ENCODE measurements around the gene ATP10D.

DNA sequence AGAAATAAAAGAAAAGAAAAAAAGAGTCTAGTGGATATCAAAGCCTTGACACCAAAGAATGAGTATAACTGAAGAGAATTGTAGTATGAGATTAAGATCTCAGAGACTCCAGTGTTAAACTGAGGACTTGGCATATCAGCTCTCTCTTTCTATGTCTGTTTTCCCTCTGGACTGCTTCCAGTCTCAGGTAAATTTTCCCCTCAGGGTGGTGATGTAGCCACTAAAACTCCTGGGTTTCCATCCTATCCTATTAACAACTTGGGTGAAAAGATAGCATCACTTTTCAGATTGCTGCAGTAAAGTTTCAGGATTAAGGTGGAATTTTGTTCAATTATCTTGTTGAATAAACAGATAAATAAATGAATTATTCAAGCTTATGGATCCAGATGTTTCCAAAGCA is 85.7 kb downstream of the ATP10D start:
- TF ChIP-seq POLR2A (IDR thresholded peaks at IDR 0.05) (no peak), POLR2AphosphoS5 (IDR thresholded peaks at IDR 0.05) (no peak), EP300 (IDR thresholded peaks at IDR 0.05) (no peak)
- TF ChIP-seq, protein P1, sequence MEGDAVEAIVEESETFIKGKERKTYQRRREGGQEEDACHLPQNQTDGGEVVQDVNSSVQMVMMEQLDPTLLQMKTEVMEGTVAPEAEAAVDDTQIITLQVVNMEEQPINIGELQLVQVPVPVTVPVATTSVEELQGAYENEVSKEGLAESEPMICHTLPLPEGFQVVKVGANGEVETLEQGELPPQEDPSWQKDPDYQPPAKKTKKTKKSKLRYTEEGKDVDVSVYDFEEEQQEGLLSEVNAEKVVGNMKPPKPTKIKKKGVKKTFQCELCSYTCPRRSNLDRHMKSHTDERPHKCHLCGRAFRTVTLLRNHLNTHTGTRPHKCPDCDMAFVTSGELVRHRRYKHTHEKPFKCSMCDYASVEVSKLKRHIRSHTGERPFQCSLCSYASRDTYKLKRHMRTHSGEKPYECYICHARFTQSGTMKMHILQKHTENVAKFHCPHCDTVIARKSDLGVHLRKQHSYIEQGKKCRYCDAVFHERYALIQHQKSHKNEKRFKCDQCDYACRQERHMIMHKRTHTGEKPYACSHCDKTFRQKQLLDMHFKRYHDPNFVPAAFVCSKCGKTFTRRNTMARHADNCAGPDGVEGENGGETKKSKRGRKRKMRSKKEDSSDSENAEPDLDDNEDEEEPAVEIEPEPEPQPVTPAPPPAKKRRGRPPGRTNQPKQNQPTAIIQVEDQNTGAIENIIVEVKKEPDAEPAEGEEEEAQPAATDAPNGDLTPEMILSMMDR (IDR thresholded peaks at IDR 0.05), result no peak
